ENCODE data around the gene LRMDA. TPM values are rescaled to one million over a fixed set of nuclear protein-coding genes. Genes with fewer than 3 reads are reported as not detected.

LRMDA gene
- total RNA-seq, 4 donors from 2014 or later = 0.88 to 14.1 (median 5.1) TPM; not detected in 1

DNA sequence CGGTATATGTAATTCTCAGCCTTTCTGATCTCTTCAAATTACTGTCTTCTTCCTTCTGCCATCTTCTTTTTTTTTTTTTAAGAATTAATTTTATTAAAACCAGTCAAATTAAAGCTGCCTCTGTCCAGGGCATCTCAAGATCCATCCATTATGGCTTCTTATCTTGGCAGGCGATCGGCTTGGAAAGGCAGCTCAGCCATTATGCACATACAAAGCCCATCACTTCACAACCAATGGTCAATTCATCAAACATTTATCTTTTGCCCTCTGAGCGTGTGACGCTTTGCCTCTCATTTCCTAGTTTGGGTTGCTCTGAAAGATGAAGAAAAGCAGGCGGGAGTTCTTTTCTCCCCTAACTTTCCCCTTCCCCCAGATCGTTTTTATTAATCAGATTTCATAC lies 591.6 kb downstream of the LRMDA start:
- no peak for DNase-seq
- H3K27ac ChIP-seq = no peak overlapping the region
- no peak overlapping the region for H3K4me3 ChIP-seq
- TF ChIP-seq POLR2A (IDR thresholded peaks at IDR 0.05) = no peak
- TF ChIP-seq, protein P1, sequence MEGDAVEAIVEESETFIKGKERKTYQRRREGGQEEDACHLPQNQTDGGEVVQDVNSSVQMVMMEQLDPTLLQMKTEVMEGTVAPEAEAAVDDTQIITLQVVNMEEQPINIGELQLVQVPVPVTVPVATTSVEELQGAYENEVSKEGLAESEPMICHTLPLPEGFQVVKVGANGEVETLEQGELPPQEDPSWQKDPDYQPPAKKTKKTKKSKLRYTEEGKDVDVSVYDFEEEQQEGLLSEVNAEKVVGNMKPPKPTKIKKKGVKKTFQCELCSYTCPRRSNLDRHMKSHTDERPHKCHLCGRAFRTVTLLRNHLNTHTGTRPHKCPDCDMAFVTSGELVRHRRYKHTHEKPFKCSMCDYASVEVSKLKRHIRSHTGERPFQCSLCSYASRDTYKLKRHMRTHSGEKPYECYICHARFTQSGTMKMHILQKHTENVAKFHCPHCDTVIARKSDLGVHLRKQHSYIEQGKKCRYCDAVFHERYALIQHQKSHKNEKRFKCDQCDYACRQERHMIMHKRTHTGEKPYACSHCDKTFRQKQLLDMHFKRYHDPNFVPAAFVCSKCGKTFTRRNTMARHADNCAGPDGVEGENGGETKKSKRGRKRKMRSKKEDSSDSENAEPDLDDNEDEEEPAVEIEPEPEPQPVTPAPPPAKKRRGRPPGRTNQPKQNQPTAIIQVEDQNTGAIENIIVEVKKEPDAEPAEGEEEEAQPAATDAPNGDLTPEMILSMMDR (IDR thresholded peaks at IDR 0.05) = no peak
- intact Hi-C loops (cut with DNase I) = no loop called here
- no peaks in the 10 kb centered on the region for H3K36me3 ChIP-seq
- no peaks in the 10 kb centered on the region for H3K9me3 ChIP-seq
- no peaks in the 10 kb centered on the region for H3K27me3 ChIP-seq
- H3K4me1 ChIP-seq = no peaks in the 10 kb centered on the region
- 79 to 92% methylated on average over 7 of the region's 7 CpGs for WGBS, 2 donors

DNA sequence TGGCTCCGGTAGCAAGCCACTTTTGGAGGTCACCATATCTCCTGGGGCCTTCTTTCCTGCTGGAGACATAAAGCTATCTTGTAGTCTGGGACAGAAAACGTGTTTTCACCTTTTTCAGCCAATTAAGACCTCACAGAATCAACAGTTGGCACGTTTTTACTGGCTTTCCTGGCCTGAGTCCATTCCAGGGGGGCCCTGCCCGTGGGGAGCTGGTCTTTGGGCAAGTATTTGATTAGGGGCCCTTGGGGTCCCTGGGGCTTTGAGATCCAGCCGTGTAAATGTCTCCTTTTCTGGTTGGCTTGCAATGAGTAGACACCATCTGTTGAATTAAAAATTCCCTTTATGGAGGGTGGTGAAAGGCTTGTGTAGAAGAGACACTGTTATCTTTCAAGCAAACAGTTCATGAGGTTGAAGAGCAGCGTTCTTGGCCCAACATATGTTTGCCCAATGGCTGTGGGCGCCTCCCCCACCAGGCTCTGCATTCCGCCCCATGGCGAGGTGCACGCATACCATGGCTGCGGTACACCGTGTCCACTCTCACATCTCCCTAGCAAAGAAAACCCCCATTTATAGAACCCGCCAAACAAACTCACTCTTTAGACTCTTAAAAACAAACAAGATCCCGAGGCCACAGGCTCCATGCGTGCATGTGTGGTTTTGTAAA lies 593.2 kb downstream of the LRMDA start:
- DNase-seq = no peak
- H3K4me3 ChIP-seq = no peak overlapping the region
- intact Hi-C loops (cut with DNase I) = no loop called here
- H3K9me3 ChIP-seq = no peaks in the 10 kb centered on the region
- H3K27ac ChIP-seq = no peak overlapping the region
- H3K27me3 ChIP-seq = no peaks in the 10 kb centered on the region
- no peaks in the 10 kb centered on the region for H3K36me3 ChIP-seq
- WGBS, 2 donors = 73 to 77% methylated on average over 14 of the region's 15 CpGs
- no peak for TF ChIP-seq POLR2A (IDR thresholded peaks at IDR 0.05)
- TF ChIP-seq, protein P1 (IDR thresholded peaks at IDR 0.05) = no peak
- H3K4me1 ChIP-seq = no peaks in the 10 kb centered on the region

GRCh38 chr10:76025124-76025477 lies 593.7 kb downstream of the LRMDA start:
- Histone ChIP-seq H3K36me3 (no peaks in the 10 kb centered on the region), H3K4me3 (no peak overlapping the region), H3K4me1 (no peaks in the 10 kb centered on the region), H3K9me3 (no peaks in the 10 kb centered on the region), H3K27ac (no peak overlapping the region), H3K27me3 (no peaks in the 10 kb centered on the region)
- 88% methylated on average over 3 of the region's 3 CpGs for WGBS, 2 donors
- intact Hi-C loops (cut with DNase I) = no loop called here
- no peak for TF ChIP-seq POLR2A (IDR thresholded peaks at IDR 0.05)
- TF ChIP-seq, protein P1 (IDR thresholded peaks at IDR 0.05) = no peak
- no peak for DNase-seq

- Histone ChIP-seq H3K4me1 (no peaks in the 10 kb centered on the region), H3K4me3 (no peak overlapping the region), H3K9me3 (no peaks in the 10 kb centered on the region), H3K27ac (no peak overlapping the region), H3K36me3 (no peaks in the 10 kb centered on the region), H3K27me3 (no peaks in the 10 kb centered on the region)
- no peak for TF ChIP-seq POLR2A (IDR thresholded peaks at IDR 0.05)
- TF ChIP-seq, protein P1 (IDR thresholded peaks at IDR 0.05) = no peak
- no peak for DNase-seq
- intact Hi-C loops (cut with DNase I) = no loop called here
- 92 to 98% methylated on average over 2 of the region's 2 CpGs for WGBS, 2 donors
Observed at GRCh38 chr10:76026176-76026771, 594.9 kb downstream of the LRMDA start.

GRCh38 chr10:76026905-76027304 lies 595.5 kb downstream of the LRMDA start:
- TF ChIP-seq, protein P1 (IDR thresholded peaks at IDR 0.05) = peak in 1 of 6 experiments; percentile 26
- no peak for TF ChIP-seq POLR2A (IDR thresholded peaks at IDR 0.05)
- intact Hi-C loops (cut with DNase I) = no loop called here
- H3K36me3 ChIP-seq = no peaks in the 10 kb centered on the region

More at GRCh38 chr10:76026905-76027304, 595.5 kb downstream of the LRMDA start:
- Histone ChIP-seq H3K9me3 (no peaks in the 10 kb centered on the region), H3K27me3 (no peaks in the 10 kb centered on the region), H3K4me1 (no peaks in the 10 kb centered on the region), H3K27ac (no peak overlapping the region), H3K4me3 (no peak overlapping the region)
- WGBS, 2 donors = 82 to 96% methylated on average over 1 of the region's 1 CpG
- no peak for DNase-seq
